ENCODE measurements around the gene ATP10D.
"Not testable (repeated sequence)": the region's sequence is repeated elsewhere in the genome, so short reads cannot be mapped to it uniquely, and the experiment has no call there.

The ATP10D gene

DNA sequence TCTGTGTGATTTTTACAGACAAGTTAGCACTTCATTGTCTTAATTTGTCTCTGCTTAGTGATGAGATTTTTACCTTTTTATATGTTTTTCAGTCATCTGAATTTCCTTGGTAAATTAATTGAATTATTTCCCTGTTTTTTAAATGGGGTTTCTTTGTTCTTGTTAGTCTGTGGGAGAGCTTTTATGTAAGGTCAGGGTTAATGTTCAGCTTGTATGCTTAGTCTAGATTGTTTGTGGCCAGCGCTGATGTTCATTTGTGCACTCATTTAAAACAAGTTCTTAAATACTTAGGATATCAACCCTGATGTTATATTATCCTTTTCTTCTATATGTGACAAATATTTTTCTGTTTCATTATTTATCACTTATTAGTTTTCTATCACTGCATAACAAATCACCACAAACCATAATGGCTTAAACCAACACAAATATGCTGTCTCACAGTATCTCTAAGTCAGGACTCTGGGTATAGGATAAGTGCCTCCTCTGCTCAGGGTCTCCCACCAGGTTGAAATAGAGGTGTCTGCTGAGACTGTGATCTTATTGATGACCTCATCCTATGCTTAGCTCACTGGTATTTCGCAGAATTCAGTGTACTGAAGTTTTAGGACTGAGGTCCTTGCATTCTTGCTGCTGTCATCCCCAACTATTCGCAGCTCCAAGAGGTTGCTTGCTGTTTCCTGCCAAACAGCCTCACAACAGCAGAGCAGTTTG lies 53.2 kb downstream of the ATP10D start:
- DNase-seq = no peak

DNA sequence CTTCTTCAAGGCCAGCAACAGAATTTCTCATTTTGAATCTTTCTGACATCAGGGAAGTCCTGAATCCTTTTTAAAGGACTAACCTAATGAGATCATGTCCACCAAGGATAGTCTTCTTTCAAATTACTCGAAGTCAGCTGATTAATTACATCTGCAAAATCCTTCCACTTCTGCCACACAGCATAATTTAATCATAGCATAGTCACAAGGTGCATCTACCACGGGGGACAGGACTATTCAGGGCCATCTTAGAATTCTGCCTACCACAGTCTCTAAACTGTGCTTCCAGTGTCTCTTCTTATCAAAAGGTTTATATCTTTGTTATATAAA lies 53.7 kb downstream of the ATP10D start:
- no peak for DNase-seq

DNA sequence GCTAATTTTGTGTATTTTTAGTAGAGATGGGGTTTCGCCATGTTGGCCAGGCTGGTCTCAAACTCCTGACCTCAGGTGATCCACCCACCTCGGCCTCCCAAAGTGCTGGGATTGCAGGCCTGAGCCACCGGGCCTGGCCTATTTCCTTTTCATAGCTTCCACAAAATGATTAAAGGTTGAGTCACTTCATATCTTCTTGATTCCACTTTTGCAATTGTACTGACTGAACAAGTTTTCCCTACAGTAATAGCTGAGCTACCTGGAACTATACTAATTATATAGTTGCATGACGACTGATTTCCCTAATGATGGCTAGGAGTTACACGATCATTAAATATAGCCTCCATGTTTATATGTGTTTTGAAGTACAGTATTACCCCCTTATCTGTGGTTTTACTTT lies 57.6 kb downstream of the ATP10D start:
- DNase-seq = not testable (repeated sequence)

DNA sequence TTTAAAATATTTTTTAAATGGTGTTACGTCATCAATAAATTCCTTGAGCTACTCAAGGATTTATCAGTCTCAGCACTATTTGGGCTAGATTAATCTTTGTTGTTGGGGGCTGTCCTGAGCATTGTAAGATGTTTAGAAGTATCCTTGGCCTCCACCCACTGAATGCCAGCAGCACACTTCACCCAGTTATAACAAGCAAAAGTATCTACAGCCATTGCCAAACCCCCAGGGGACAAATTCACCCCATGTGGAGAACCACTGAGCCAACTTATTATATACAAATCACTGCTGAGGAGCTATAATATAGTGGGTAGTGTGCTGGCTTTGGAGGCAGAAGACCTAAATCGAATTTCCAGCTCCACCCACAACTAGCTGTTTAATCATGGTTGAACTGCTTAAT lies 58.3 kb downstream of the ATP10D start:
- DNase-seq = no peak

DNA sequence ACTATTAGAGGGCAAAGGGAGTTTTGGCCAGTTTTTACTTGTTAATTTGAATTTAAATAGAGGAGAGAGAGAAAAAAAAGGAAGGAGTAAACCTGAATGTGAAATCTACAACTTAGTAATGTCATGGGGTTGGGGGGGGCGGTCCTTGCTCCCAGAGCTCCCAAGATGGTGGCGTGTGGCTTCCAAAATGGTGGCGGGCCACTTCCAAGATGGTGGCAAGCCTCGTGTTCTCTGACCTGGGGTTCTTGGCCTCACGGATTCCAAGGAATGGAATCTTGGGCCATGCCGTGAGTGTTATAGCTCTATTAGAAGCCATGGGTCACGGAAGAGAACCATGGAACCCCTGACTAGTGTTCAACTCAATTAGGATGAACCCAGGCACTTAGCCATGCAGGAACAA lies 65.3 kb downstream of the ATP10D start:
- not testable (repeated sequence) for DNase-seq

DNA sequence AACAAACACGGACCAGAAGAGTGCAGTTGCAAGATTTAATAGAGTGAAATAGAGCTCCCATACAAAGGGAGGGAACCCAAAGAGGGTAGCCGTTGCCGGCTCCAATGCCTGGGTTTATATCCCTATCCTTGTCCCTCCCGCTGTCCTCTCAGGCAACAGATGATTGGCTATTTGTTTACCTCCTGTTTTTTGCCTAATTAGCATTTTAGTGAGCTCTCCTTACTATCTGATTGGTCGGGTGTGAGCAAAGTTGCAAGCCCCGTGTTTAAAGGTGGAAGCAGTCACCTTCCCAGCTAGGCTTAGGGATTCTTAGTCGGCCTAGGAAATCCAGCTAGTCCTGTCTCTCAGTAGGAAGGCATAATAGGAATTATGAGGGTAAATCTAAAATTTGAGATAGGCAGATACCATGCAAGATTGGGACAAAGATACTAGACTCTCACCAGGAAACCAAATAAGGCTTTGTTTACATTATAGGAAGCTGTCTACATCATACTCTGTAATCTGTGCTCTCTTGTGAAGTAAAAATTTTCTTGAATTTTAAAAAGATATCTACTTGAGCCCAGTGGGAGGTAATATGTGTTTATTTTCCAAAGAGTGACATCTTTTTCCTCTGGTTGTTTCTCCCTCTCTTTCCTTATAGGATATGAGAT lies 65.9 kb downstream of the ATP10D start:
- DNase-seq = no peak

DNA sequence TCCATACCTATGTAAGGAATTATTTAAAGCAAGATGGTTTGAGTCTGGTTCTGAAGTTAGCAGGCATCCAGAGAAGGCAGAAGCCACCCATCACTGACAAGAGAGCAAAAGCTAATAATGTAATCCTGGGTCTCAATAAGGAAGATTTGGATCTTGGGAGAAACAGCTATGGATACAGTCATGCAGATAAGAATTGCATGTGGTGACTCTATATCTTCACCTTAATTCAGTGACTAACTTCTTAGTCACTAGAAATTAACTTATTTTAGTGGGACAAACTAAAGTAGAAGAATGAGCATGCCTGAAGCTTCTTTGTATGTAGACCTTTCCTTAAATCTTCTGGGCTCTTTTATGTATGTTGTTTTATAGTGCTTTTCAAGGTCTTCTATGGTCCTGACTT lies 66.6 kb downstream of the ATP10D start:
- DNase-seq = no peak

DNA sequence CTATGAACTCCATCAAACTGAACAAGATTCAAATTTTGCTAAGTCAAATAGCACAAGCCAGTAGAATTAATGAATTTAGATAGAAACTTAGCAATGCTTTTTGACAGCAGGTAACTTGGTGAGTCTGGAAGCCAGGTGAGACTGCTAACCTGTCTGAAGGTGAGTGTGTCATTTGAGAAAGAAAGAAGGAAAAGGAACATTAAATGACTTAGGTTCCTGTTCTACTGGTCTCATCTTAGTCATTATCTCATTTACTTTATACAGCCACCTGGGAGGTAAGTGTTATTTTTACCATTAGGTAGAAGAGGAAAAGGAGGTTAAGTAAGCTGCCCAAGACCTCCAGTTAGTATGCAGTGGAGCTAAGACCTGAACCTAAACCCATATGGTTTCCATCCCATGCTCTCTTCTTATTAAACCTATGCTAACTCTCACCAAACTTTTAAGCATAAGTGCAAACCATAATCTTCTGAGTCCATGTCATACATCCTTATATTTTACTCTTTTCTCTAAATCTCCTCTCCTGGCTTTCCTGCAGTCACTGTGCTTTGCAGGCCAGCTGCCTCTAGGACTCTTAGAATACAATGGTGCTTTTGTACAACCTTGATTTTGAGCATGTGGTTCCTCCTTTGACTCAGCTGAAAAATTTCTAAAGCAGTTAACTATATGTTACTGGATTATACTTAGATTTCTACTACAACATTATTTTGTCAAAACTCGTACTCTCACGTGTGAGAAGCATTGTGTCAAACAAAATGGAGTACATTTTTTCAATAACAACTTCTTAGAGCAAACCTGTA lies 68.5 kb downstream of the ATP10D start:
- no peak for DNase-seq

DNA sequence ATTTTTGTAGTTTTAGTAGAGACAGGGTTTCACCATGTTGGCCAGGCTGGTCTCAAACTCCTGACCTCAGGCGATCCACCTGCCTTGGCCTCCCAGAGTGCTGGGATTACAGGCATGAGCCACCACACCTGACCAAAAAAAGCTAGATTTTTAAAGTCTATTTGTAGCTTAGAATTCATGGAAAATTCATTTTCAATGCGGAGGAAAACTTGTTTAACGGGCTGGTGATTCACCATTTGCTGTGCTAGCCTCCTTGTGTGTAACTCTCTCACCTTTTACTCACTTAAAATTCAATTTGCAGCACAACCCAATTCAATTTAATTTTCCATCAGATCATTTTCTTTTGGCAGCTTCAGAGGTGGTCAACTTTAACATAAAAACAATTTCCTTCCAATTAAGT lies 70.8 kb downstream of the ATP10D start:
- DNase-seq = not testable (repeated sequence)

DNA sequence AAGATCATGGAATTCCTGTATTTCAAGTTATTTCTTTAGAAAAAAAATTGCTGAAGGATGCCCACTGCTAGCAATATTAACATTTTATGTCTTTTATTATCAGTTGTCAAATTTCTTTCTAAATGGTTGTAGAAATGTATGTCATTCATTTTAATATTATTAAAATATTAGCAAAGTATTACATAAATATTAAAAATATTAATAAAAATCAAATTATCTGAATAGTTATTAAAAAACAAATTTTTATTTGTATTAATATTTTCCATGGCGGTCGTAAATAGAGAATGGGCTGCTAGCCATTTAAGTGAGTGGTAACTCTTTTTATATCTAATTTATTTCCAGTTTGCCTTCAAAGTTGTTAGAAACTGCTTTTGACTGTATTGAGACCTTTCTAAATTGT lies 72.2 kb downstream of the ATP10D start:
- DNase-seq = no peak

DNA sequence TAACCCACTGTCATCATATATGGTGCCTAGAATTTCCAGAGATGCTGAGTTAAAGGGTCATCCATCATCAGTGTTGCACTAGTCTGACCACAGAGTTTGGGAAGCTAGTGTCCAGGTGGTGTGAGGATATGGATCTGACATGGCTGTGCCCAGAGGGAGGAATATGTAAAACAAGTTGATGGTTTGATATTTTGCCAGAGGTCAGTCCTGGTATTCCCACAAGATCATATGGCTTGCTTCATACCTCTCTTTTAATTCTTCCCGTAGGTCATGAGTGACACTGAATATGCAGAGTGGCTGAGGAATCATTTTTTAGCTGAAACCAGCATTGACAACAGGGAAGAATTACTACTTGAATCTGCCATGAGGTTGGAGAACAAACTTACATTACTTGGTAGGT lies 75.6 kb downstream of the ATP10D start:
- DNase-seq = no peak

DNA sequence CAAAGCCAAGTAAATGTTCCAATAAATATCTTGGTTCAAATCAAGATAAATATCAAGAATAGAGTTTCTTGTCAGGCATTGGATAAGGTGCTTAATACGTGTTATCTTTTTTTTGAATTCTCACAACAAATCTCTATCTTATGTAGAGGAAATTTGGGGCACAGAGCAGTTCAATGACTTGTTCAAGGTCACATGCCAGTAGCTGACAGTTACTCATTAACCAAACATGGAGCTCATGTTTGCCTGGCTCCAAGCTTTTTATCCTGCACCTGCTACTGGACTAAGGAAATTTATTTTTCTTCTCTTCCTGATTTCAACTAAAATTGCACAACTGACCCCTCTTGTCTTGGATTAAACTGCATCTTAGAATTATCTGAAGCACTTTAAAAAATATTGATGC lies 76.3 kb downstream of the ATP10D start:
- no peak for DNase-seq

DNA sequence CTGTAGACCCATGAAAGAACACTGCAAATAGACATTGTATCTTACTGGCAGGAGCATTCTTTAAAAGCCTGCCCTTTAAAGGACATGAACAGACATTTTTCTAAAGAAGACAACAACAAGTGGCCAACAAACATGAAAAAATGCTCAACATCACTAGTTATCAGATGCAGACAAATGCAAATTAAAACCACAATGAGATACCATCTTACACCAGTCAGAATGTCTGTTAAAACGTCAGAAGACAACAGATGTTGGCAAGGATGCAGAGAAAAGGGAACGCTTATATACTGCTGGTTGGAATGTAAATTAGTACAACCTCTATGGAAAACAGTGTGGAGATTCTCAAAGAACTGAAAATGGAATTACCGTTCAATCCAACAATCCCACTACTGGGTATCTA lies 77.2 kb downstream of the ATP10D start:
- DNase-seq = no peak

DNA sequence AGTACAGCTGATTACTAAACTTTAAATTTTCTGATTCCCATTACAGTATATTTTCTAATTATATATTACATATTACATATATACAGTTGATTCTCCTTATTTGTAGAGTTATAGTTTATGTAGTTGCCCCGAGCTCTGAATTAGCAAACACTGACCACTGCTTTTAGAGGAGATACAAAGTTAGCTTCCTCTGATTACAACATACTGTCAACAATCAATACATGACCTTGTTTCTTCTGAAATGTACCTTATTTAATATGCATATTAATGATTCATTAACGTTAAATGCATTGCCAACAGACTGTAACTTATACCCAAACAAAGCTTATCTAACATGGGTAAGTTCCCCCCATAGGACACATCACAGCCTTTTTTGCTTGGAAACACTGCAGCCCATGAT lies 81.5 kb downstream of the ATP10D start:
- DNase-seq = no peak

DNA sequence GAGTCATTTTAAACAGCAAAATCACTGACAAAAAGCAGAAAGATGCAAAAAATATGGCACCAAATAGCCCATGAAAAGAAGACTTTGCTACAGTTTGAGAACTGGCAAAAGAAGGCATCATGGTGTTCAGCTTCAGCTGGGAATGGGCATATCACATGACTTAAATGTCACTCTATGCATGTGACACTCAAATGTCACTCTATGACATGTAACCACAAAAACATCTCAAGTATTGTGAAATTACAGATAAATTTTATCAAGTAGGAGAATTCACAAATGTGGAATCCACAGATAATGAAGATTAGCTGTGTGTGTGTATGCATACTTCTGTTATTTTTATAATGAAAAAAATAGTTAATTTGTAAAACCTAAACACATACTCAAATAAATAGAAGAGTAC lies 81.9 kb downstream of the ATP10D start:
- no peak for DNase-seq

DNA sequence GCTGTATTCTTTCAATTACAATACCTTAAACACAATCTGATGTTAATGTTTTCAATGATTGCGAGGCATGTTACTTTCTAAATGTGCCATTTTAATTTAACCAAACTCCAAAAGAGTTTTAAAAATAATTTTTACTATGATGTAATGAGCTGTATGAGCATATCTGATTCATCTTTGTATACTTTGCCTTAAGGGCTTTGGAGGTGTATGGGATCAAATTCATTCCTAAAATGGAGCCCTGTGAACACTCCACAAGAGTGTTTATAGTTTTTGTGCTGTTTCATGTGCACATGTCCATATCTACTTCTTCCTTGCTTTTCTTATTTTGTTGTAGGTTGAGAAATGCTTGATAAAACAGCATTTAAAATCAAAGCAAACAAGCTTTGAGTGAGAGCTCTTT lies 82.4 kb downstream of the ATP10D start:
- DNase-seq = no peak

DNA sequence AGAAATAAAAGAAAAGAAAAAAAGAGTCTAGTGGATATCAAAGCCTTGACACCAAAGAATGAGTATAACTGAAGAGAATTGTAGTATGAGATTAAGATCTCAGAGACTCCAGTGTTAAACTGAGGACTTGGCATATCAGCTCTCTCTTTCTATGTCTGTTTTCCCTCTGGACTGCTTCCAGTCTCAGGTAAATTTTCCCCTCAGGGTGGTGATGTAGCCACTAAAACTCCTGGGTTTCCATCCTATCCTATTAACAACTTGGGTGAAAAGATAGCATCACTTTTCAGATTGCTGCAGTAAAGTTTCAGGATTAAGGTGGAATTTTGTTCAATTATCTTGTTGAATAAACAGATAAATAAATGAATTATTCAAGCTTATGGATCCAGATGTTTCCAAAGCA lies 85.7 kb downstream of the ATP10D start:
- DNase-seq = no peak

DNA sequence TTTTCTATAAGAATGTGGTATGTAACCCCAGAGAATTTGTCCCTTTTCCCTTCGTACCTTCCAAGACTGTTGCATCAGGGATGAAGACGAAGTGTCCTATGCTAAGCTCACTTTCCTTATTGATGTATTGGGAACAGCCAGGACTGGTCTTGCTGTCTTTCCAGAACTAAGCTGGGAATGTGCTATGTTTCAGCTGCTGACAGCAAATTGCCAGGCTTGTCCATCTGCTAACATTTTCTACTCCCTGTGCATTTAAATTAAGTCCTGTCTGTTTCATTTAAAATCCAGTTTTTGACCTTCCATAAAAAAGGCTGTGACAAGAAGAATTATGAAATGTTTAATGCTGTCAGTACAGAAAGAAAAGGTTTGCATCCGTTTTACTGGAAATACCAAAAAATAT lies 87.9 kb downstream of the ATP10D start:
- DNase-seq = no peak

DNA sequence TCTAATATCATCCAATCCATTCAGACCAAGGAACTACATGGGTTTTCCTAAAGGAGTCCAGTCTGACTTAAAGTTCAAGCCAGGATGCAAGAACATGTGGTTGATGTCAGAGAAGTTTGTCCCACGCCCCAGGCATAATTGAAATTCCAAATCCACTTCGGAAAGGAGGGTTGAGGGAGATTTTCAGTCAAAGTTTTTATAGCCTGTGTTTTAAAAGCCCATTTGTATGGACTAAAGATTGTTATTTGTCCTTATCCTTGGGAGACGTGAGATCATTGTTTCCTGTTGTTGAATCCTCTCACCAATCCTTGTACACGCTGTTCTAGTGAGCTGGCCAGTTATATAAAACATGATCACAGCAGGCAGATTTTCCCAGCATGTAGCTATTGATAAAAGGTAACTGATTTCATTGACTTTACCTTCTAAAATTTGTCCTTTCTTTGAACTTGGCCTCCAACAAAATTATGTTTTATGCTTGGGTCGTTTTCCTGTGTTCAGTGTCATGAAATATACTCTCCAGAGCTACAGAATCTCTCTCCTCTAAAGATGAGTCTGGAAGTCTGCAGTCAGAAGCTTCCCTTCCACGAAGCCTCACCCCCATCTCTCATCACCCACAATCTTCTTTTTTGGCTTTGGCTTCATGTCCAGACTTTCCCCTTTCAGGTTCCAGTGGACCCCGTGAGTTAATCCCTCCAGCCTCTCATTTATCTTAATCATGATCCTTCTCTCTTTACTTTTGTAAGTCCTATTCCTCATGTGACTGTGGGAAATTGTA lies 92.9 kb downstream of the ATP10D start:
- no peak for DNase-seq

DNA sequence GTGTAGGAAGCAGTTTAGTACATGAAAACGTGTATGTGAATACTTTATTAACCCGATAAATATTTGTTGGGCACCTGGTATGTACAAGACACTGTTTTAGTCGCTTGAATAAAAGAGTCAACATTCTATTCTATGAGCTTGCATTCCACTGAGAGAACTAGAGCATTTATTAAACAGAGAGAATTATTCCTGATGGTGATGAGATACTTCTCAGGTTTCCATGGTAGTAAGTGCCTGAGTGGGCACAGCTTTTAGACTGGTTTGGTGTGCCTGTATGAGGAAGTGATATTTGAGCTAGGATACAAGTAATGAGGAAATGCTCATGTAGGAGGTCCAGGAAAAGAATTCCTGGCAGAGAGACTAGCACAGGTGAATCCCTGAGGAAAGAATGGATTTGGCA lies 94.2 kb downstream of the ATP10D start:
- DNase-seq = no peak

DNA sequence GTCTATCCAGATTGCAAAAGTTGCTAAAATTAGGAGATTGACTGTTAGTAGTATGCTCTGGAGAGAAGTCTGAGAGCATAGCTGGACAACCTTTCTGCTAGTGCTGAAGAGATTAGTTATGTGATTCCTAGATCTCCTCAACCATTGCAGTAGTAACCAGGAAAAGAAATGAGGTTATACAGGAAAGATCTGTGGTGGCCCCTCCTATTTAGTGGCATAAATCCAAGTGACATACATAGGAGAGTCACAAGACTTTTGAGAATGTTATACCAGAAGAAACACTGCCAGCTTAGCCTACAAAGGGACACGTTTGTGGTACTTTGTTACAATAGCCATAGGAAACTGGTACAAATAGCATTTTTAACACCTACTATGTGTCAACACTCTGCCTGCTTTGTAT lies 105.2 kb downstream of the ATP10D start:
- no peak for DNase-seq

DNA sequence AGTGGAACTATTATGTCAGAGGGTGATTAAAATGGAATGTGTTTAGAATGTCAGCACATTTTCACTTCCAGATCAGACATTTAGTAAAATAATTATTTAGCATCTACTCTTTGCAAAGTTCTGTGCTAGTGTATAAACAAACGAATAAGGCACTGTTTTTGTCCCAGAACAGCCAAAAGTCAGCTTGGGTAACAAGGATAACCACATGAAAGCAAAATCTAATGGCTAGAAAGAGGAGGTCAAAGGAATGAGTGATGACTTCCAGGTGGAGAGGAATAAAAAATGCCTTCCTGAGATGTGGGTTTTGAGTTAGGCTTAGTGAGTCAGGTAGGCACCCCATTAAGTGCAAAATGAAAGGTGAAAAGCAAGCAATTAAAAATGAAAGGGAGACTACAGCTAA lies 112.6 kb downstream of the ATP10D start:
- DNase-seq = no peak

DNA sequence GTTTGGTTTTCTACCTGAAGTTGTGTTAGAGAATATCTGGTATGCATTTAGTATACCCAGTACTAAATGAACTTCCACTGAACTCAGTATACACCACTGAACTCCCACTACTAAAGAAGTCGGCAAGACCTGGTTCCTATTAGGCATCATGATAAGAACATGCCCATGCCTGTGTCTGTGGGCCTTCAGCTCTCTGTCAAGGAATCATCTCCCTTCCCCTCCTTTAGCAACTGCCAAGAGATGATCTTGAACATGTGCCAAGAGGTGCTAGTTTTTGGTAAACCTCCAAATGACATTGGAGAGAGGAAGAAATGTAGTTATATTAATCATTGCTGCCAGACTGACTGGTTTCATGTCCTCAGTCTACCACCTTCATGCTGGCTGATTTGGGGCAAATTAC lies 113.2 kb downstream of the ATP10D start:
- DNase-seq = no peak

DNA sequence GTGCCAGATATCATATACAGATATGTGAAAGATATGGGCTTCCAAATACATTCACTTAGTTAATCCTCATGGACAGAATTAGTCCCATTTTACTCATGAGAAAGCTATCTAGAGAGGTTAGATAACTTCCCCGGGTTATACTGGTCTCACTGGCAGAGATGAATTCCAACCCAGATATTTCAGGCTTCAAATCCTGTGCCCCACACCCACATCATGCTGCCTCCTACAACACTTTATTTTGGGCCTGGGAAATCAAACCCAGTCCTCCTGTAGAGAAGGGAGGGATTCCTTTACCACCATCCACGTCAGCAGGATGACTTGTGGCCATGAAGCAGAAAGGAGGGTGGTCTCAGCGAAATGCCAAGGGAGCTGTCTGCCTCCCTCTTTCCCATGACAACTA lies 113.8 kb downstream of the ATP10D start:
- DNase-seq = no peak

Data from 8988T (cell line).